KG1 (cell line): ENCODE data around the gene RRP7A.
A peak's percentile ranks its signal among the peaks of the same experiment; 100 is the strongest.
"Not testable (repeated sequence)": the region's sequence is repeated elsewhere in the genome, so short reads cannot be mapped to it uniquely, and the experiment has no call there.

ENCODE experiments used
- DNase-seq: peaks from one replicate; lab custom pipeline; 2025; lab: John Stamatoyannopoulos, UW

The RRP7A gene

GRCh38 chr22:42536166-42536565, 16.6 kb upstream of the RRP7A start:
- DNase-seq, result no peak

DNA sequence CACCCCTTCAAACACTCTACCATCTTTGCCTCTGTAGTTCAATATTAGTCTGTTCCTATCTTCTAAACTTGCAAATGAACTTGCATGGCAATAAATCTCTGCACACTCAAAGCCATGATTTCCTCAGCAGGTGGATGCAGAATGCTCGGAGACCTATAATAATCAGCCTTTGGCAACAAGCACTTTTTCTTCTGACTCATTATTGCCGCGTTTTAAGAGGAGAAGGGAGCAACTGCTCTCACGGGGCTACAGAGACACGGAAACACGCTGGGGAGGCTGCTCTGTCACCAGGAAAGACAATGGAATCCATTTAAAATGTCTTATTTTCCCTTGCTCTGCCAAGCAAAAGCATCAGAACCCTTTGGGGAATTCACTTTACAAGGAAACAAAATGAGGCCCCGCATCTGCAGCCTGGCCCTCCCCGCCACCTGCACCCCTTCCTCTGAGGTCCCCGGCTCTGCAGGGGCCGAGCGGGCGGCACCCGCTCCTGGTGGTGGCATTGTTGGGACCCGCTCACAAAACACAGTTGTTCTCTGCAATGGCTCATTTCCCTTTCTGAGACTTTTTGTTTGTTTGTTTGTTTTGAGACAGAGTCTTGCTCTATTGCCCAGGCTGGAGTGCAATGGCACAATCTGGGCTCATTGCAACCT, 15.6 kb upstream of the RRP7A start:
- DNase-seq, result not testable (repeated sequence)

- DNase-seq, result no peak
Observed at GRCh38 chr22:42533638-42533977, 14.0 kb upstream of the RRP7A start.

DNA sequence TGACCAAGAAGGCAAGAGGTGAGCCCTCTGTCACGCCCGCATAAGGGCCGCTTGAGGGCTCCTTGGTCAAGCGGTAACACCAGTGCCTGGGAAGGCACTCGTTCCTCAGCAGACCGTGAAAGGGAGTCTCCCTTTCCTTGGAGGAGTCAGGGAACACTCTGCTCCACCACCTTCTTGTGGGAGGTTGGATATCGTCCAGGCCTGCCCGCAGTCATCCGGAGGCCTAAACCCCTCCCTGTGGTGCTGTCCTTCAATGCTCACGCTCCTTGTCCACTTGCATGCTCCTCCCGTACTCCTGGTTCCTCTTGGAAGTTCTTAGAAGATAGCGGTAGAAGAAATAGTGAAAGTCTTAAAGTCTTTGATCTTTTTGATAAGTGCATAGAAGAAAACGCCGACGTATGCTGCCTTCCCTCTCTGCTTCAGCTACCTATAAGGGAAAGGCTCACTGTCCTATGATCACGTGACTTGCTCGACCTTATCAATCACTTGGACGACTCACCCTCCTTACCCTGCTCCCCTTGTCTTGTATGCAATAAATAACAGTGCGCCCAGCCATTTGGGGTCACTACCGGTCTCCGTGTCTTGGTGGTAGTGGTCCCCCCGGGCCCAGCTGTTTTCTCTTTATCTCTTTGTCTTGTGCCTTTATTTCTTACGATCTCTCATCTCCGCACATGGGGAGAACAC, 11.9 kb upstream of the RRP7A start:
- DNase-seq, result not testable (repeated sequence)

- not testable (repeated sequence) for DNase-seq
Observed at GRCh38 chr22:42529435-42529834, 9.8 kb upstream of the RRP7A start.

GRCh38 chr22:42528591-42529307, 9.2 kb upstream of the RRP7A start:
- peak; percentile 34 for DNase-seq

- no peak for DNase-seq
Observed at GRCh38 chr22:42522546-42522945, 3.0 kb upstream of the RRP7A start.

DNA sequence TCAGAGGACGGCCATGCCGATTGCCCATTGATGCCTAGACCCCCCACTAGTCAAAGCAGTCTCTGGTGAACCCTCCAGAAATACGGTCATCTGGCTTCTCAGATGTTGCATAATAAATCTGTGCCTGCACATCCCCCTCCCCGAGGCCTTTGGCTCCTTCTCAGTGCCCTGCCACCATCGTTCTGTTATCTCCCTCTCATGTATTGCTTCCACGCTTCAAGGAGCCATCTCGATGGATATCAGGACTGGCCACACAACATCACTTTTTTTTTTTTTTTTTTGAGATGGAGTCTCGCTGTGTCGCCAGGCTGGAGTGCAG, 1.6 kb upstream of the RRP7A start:
- DNase-seq, result no peak

- not testable (repeated sequence) for DNase-seq
Observed at GRCh38 chr22:42518638-42519524, 715 bp downstream of the RRP7A start.

- not testable (repeated sequence) for DNase-seq
Observed at GRCh38 chr22:42517103-42517502, 2.5 kb downstream of the RRP7A start.

- no peak for DNase-seq
Observed at GRCh38 chr22:42515896-42516295, 3.7 kb downstream of the RRP7A start.

DNA sequence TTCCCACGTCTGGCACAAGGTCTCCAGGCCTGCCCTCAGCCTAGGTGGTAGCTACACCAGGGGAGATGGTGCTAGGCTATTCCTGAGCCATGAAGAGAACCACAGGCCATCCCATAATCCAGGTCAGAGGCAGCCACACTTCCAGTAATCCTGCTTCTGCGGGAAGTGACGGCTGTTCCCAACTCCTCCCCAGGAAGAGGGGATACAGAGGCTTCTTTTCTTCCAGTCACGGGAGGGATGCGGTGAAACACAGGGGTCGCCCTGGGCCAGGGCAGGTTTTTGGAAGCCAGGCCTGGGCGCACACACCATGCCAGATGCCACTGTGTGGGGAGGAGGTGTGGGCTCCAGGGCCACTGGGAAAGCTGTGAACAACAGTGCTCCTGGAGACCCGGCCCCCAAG, 4.3 kb downstream of the RRP7A start:
- not testable (repeated sequence) for DNase-seq

DNA sequence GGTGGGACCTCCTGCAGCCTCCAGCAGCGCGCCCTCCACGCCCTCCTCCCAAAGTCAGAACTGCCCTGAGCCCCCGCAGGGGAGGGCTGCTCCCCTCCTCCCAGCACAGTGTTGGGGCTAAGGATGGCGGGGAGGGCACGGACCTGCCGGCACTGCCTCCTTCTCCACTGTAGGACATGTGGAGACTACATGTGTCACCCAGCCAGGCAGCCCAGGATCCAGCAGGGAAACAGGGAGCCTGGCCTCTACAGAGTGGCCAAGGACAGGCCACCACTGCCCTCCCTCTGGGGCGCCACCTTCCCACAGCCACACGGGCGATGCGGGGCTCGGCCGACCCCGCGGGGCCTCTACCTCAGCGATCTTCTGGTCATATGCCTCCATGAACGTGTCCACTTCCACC, 5.3 kb downstream of the RRP7A start:
- not testable (repeated sequence) for DNase-seq

DNA sequence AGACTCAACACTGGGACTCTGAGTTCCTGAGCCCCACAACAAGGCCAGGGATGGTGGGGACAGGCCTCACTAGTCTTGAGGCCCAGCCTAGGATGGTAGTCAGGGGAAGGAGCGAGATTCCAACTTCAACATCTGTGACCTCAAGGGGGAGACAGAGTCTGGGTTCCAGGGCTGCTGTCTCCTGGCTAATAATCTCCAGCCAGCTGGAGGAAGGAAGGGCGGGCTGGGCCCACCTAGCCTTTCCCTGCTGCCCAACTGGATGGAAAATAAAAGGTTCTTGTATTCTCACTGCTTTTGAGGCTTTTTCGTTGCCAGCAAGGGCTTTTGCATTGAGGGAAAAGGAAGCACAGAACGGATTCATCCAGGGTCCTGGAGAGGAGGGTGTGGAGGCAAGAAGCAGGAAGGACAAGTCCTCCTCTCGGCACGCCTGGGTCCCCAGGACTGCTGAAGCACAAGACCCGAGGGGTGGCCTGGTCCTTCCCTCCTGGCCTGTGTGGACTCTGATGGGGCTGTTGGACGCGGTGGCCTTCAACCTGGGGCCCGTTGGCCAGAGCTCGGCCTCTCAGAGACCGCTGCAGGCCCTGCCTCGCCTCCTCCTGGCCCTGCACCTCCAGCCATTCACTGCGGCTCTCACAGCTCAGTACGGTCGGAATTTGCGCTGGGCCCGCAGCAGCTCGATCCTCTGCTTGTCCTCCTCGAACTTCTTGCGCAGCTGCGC, 7.2 kb downstream of the RRP7A start:
- not testable (repeated sequence) for DNase-seq

DNA sequence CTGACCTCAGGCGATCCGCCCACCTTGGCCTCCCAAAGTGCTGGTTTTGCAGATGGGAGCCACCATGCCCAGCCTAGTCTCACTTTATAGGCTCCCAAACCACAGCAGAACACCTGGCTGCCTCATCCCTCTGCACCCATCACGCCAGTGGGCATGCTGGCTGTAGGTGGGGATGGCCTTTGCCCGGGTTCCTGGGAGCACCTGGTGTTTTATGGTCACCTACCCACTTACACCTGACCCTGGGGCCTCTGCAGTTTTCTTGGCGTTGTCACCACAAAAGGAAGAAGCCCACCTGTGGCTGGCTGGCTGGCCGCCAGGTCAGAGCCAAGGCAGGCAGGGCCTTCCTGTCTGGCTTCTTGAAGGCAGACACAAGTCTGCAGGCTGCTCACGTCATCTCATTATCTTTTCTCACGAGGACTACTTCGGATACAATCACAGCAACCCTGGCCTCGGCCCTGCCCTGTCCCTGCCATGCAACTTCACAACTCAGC, 8.2 kb downstream of the RRP7A start:
- DNase-seq, result no peak

DNA sequence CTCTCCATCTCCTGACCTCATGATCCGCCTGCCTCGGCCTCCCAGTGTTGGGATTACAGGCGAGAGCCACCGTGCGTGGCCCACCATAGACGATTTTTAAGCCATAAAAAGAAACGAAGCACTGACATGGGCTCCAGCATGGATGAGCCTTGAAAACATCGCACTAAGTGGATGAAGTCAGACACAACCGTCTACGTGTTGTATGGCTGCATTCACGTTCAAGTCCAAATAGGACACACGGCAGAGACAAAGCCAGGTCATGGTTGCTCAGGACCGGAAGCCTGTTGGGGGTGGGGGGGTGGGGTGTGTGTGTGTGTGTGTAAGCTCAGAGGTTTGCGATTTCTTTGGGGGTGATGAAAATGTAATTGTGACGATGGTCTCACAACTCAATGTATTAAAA, 10.0 kb downstream of the RRP7A start:
- no peak for DNase-seq

DNA sequence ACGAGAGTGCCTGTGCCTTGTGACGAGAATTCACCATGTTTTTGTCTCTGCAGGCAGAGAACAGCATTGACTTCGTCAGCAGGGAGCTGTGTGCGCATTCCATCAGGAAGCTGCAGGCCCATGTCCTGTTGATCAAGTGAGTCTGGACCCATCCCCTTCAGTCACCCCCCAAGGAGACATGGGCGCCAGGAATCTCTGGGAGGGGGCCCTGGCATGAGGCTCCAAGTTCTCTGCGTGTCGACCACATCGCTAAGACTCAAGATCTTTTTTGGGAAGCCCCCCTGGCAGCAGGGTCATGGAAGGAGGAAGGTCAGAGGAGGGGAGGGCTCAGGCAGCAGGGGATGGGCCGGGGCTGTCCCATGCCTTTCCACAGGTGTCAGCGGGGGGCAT, 10.6 kb downstream of the RRP7A start:
- not testable (repeated sequence) for DNase-seq

DNA sequence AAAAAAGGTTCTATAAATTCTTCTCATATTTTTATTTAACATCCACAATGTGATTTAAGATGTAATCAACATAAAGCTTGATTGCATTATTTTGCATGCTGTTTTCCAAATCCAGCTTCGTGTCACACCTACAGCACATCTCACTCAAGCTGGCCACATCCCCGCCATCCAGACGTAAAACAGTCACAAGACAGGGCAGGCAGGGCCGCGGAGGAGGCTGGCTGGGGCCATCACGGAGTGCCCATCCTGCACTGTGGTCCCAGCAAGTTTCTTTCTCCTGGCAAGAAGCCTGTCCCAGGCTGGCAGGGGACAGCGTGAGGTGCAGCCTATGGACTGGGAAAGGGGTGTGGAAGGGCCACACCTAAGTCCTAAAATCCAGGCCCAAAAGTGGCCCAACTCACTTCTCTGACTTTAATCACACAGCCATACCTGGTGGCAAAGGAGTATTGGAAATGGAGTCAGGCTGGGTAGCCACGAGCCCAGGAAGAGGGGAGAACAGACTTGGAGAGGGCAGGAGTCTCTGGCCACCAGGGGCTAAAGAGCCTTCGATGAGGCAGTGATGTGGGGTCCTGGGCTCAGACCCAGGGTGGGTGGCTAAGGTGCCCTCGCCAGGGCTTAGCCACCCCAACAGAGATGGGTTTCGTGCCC, 11.1 kb downstream of the RRP7A start:
- not testable (repeated sequence) for DNase-seq

GRCh38 chr22:42500836-42501179, 18.8 kb downstream of the RRP7A start:
- DNase-seq, result no peak

DNA sequence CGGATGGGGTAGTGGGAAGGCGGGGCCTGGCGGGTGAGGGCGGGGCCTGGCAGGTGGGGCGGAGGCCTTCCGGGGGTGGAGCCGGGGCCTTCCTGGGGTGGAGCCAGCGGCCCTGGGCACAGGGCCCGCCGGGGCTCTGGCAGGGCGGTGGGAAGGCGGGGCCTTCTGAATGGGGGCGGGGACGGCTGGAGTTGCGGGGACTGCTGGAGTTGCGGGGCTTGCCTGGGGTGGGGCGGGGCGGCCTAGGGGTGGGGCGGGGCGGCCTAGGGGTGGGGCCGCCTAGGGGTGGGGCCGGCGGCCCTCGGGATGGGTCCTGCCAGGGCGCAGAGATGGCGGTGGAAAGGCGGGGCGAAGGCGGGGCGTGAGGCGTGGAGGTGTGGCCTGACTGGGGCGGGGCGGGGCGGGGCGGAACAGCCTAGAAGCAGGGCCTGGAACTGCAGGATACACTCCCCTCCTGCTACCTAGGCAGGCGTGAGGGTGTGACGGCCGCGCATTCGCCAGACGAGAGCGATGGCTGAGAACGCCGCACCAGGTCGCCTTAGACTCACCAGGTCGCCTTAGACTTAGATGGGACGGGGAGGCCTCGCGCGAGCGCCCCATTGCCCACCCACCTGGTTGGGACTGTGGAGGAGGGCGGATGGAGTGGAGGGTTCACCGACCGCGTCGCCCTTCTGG, 19.3 kb downstream of the RRP7A start:
- DNase-seq, result no peak

GRCh38 chr22:42499773-42500160, 19.8 kb downstream of the RRP7A start:
- DNase-seq, result not testable (repeated sequence)
